ENCODE data around the gene LMAN2L. TPM values are rescaled to one million over a fixed set of nuclear protein-coding genes. Genes with fewer than 3 reads are reported as not detected.

The LMAN2L gene
- total and polyA plus RNA-seq, 8 donors = 5.4 to 15.8 (median 6.8) TPM

GRCh38 chr2:96760986-96761832 lies 21.3 kb upstream of the LMAN2L start:
- no peaks in the 10 kb centered on the region for H3K9me3 ChIP-seq
- peak; percentile 23 to 43 (median 39) for TF ChIP-seq CTCF (IDR thresholded peaks at IDR 0.05)
- no peaks in the 10 kb centered on the region for H3K27me3 ChIP-seq
- no peaks in the 10 kb centered on the region for H3K36me3 ChIP-seq
- peaks cover 7 to 31% (median 11%) of the 10 kb centered on the region in 3 donors for H3K4me1 ChIP-seq
- ATAC-seq (peak; percentile 10 to 21 (median 15)), DNase-seq (peak in 5 of 6 donors; percentile 46 to 88 (median 68)), FAIRE-seq (no peak)
- peak overlapping the region; percentile 52 to 74 (median 64) for H3K27ac ChIP-seq
- 19 to 20% methylated on average over 56 to 59 of the region's 59 CpGs for WGBS, 2 donors
- intact Hi-C loops (cut with DNase I) = no loop called here
- H3K4me3 ChIP-seq = peak overlapping the region; percentile 51 to 80 (median 71)

GRCh38 chr2:96760036-96760985 lies 20.4 kb upstream of the LMAN2L start, which contains the start of gene CNNM4:
TSS of gene CNNM4 (plus strand) at chr2:96760902. CDS start at chr2:96761000, 98 bp downstream.
- no peak for TF ChIP-seq CTCF (IDR thresholded peaks at IDR 0.05)
- intact Hi-C loops (cut with DNase I) = no loop called here
- H3K9me3 ChIP-seq = no peaks in the 10 kb centered on the region
- peak within 1 kb of the TSS; percentile 51 to 80 (median 71) for H3K4me3 ChIP-seq
- no peaks in the 10 kb centered on the region for H3K27me3 ChIP-seq
- FAIRE-seq (no peak), ATAC-seq (peak; percentile 91 to 94 (median 93)), DNase-seq (peak; percentile 97 to 99 (median 98))
- H3K36me3 ChIP-seq = no peaks in the 10 kb centered on the region
- H3K27ac ChIP-seq = peak within 1 kb of the TSS; percentile 52 to 74 (median 64)
- H3K4me1 ChIP-seq = peaks cover 7 to 31% (median 11%) of the 10 kb centered on the region in 3 donors
- WGBS, 2 donors = 4 to 6% methylated on average over 47 to 62 of the region's 62 CpGs

- WGBS, 2 donors = 96% methylated on average over 4 of the region's 4 CpGs
- Histone ChIP-seq H3K36me3 (no peaks in the 10 kb centered on the region), H3K27ac (no peak overlapping the region), H3K4me1 (peaks cover 2 to 31% (median 11%) of the 10 kb centered on the region in 3 donors), H3K9me3 (no peaks in the 10 kb centered on the region), H3K4me3 (no peak overlapping the region), H3K27me3 (no peaks in the 10 kb centered on the region)
- no peak for DNase-seq
- TF ChIP-seq CTCF (IDR thresholded peaks at IDR 0.05) = no peak
- intact Hi-C loops (cut with DNase I) = no loop called here
- FAIRE-seq = no peak
- ATAC-seq = no peak
Measured at GRCh38 chr2:96759548-96759947, 19.7 kb upstream of the LMAN2L start.

GRCh38 chr2:96758987-96759386 lies 19.1 kb upstream of the LMAN2L start:
- H3K27ac ChIP-seq = no peak overlapping the region

More at GRCh38 chr2:96758987-96759386, 19.1 kb upstream of the LMAN2L start:
- no peaks in the 10 kb centered on the region for H3K36me3 ChIP-seq
- WGBS, 2 donors = 91 to 93% methylated on average over 3 of the region's 3 CpGs
- H3K4me3 ChIP-seq = no peak overlapping the region
- no peaks in the 10 kb centered on the region for H3K27me3 ChIP-seq
- intact Hi-C loops (cut with DNase I) = no loop called here
- FAIRE-seq = no peak
- peaks cover 0 to 26% (median 7%) of the 10 kb centered on the region in 3 donors for H3K4me1 ChIP-seq
- ATAC-seq = no peak
- no peak for TF ChIP-seq CTCF (IDR thresholded peaks at IDR 0.05)
- no peak for DNase-seq
- no peaks in the 10 kb centered on the region for H3K9me3 ChIP-seq

Measured in pancreas (tissue), 10 donors.